Keratinocyte (primary cell): ENCODE measurements around the gene EXOC3. TPM values are rescaled to one million over a fixed set of nuclear protein-coding genes. Genes with fewer than 3 reads are reported as not detected.

Experiments
- DNase-seq: peaks from one replicate; pipeline ENCODE4 v3.0.0-alpha.2; 2011; ENCODE audit warnings: low read depth, missing footprints, low spot score
- FAIRE-seq: peaks from 2 replicates; lab custom pipeline; 2011; peaks lifted over from hg19 to GRCh38; lab: Jason Lieb, UNC
- H2AFZ ChIP-seq: 2 replicates; pipeline ENCODE4 v1.6.0; 2012; ENCODE audit warnings: low read length, control low read depth, inconsistent platforms; ENCODE audit not compliant: control insufficient read depth
- H3K27ac ChIP-seq: 2 replicates; pipeline ENCODE4 v1.5.1; 2011; ENCODE audit warnings: low read length; ENCODE audit not compliant: control insufficient read depth, insufficient read depth
- H3K27me3 ChIP-seq: 3 replicates; pipeline ENCODE4 v1.6.0; 2011; ENCODE audit warnings: low read length; ENCODE audit not compliant: control insufficient read depth, insufficient read depth; ENCODE audit errors: extremely low read depth
- H3K36me3 ChIP-seq, 2 experiments: 2 replicates in 1 of 2; 3 replicates in 1 of 2; pipeline ENCODE4 v1.5.1; 2011; ENCODE audit warnings: low read length in 2 of 2, mild to moderate bottlenecking in 1 of 2; ENCODE audit not compliant: control insufficient read depth in 2 of 2, insufficient read depth in 2 of 2; ENCODE audit errors: extremely low read depth in 1 of 2
- H3K4me1 ChIP-seq: 3 replicates; pipeline ENCODE4 v1.5.1; 2011; ENCODE audit warnings: low read length; ENCODE audit not compliant: control insufficient read depth, insufficient read depth; ENCODE audit errors: extremely low read depth
- H3K4me2 ChIP-seq: 3 replicates; pipeline ENCODE4 v1.6.0; 2011; ENCODE audit warnings: low read depth, low read length; ENCODE audit not compliant: control insufficient read depth, insufficient read depth; ENCODE audit errors: extremely low read depth
- H3K4me3 ChIP-seq, 3 experiments: fragments of 200-600 bp in 1 of 3; sonication (generic) in 1 of 3; 2 replicates in 2 of 3; 3 replicates in 1 of 3; pipeline ENCODE4 v1.5.1; 2011 to 2016; ENCODE audit warnings: low read length in 3 of 3, mild to moderate bottlenecking in 3 of 3, control low read depth in 2 of 3, inconsistent platforms in 1 of 3, low read depth in 1 of 3, mixed read lengths in 1 of 3, mixed run types in 1 of 3, moderate library complexity in 1 of 3; ENCODE audit not compliant: control insufficient read depth in 2 of 3, insufficient read depth in 2 of 3; ENCODE audit errors: extremely low read depth in 1 of 3
- H3K79me2 ChIP-seq: 2 replicates; pipeline ENCODE4 v1.6.0; 2012; ENCODE audit warnings: low read length; ENCODE audit not compliant: control insufficient read depth, insufficient read depth
- H3K9ac ChIP-seq: 3 replicates; pipeline ENCODE4 v1.6.0; 2011; ENCODE audit warnings: low read length; ENCODE audit not compliant: control insufficient read depth, insufficient read depth; ENCODE audit errors: extremely low read depth
- H3K9me1 ChIP-seq: 3 replicates; pipeline ENCODE4 v1.6.0; 2011; ENCODE audit warnings: low read length; ENCODE audit not compliant: control insufficient read depth, insufficient read depth; ENCODE audit errors: extremely low read depth
- H3K9me3 ChIP-seq: 2 replicates; pipeline ENCODE4 v1.5.1; 2012; ENCODE audit warnings: low read depth, low read length; ENCODE audit not compliant: control insufficient read depth
- H4K20me1 ChIP-seq: 3 replicates; pipeline ENCODE4 v1.6.0; 2011; ENCODE audit warnings: low read length; ENCODE audit not compliant: control insufficient read depth, insufficient read depth; ENCODE audit errors: extremely low read depth
- EZH2 ChIP-seq: IDR thresholded peaks from one replicate; pipeline ENCODE4 v1.6.1; 2012; ENCODE audit warnings: inconsistent platforms, mild to moderate bottlenecking, low read length, moderate library complexity
- dilution Hi-C: fragments of 300-500 bp; cut with MboI; formaldehyde crosslinking; loops from one replicate; pipeline ENCODE4 v1.7.0; 2020; ENCODE audit warnings: low sequenced_read_pairs; ENCODE audit not compliant: extremely low pct_ligation_motif_present
- polyA plus RNA-seq, 5 experiments: library from polyadenylated mRNA; depleted of rRNA in 3 of 5; stranded (reverse) in 3 of 5; stranded (forward) in 1 of 5; unstranded in 1 of 5; fragments of >200 nt; gene quantifications; 1 replicate in 1 of 5; 2 replicates in 3 of 5; 3 replicates in 1 of 5; pipeline versions ENCODE4 v1.2.1 to v1.2.3, GENCODE V29; 2011 to 2012; ENCODE audit warnings: missing spikeins in 2 of 5, low read depth in 1 of 5, low replicate concordance in 1 of 5
- TF ChIP-seq, protein P1 (sequence below), 3 experiments: IDR thresholded peaks in 1 of 3; conservative IDR thresholded peaks in 1 of 3; optimal IDR thresholded peaks in 1 of 3; 2 replicates in 2 of 3; 3 replicates in 1 of 3; pipeline versions ENCODE3 to v1.5.1; 2011; ENCODE audit warnings: low read length in 3 of 3, mild to moderate bottlenecking in 3 of 3, moderate library complexity in 2 of 3, control low read depth in 1 of 3, inconsistent platforms in 1 of 3; ENCODE audit not compliant: insufficient read depth in 2 of 3; ENCODE audit errors: extremely low read depth in 1 of 3

The EXOC3 gene
- polyA plus RNA-seq, 1 donor (not counting 4 experiments of a cell fraction or from before 2014, with no cell fraction given) = 14.2 TPM

DNA sequence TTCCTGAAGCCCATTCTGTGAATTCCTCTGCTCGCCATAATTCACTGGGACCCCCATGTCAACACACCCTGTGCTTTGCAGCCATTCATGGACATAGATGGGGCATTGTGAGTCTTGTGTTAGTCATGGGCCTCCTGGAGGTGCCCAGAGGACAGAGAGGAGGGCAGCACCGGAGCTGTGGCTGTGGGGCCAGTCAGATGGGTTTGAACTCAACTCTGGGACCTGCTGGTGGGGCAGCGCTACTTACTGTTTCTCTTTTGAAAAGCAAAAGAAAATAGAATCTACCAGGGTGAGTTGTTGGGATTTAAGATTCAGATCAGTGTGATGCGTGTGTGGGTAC is 11.3 kb upstream of the EXOC3 start:
- Histone ChIP-seq H3K9me3 (no peaks in the 10 kb centered on the region), H3K27ac (no peak overlapping the region), H3K27me3 (no peaks in the 10 kb centered on the region), H3K4me3 (no peak overlapping the region), H3K9me1 (no peaks in the 10 kb centered on the region), H4K20me1 (no peaks in the 10 kb centered on the region), H3K4me1 (peaks cover 4% of the 10 kb centered on the region), H3K79me2 (no peaks in the 10 kb centered on the region), H2AFZ (no peak overlapping the region), H3K9ac (no peak overlapping the region), H3K4me2 (no peak overlapping the region), H3K36me3 (no peaks in the 10 kb centered on the region)
- no peak for TF ChIP-seq EZH2
- TF ChIP-seq, protein P1, sequence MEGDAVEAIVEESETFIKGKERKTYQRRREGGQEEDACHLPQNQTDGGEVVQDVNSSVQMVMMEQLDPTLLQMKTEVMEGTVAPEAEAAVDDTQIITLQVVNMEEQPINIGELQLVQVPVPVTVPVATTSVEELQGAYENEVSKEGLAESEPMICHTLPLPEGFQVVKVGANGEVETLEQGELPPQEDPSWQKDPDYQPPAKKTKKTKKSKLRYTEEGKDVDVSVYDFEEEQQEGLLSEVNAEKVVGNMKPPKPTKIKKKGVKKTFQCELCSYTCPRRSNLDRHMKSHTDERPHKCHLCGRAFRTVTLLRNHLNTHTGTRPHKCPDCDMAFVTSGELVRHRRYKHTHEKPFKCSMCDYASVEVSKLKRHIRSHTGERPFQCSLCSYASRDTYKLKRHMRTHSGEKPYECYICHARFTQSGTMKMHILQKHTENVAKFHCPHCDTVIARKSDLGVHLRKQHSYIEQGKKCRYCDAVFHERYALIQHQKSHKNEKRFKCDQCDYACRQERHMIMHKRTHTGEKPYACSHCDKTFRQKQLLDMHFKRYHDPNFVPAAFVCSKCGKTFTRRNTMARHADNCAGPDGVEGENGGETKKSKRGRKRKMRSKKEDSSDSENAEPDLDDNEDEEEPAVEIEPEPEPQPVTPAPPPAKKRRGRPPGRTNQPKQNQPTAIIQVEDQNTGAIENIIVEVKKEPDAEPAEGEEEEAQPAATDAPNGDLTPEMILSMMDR (optimal IDR thresholded peaks at IDR 0.05 in 1 of 3, IDR thresholded peaks at IDR 0.05 in 1 of 3, conservative IDR thresholded peaks at IDR 0.05 in 1 of 3; ENCODE audit: extremely low read depth in 1 of 3, insufficient read depth in 2 of 3, low read length in 3 of 3) = no peak
- FAIRE-seq = no peak
- DNase-seq = no peak
- dilution Hi-C loops = no loop called here

DNA sequence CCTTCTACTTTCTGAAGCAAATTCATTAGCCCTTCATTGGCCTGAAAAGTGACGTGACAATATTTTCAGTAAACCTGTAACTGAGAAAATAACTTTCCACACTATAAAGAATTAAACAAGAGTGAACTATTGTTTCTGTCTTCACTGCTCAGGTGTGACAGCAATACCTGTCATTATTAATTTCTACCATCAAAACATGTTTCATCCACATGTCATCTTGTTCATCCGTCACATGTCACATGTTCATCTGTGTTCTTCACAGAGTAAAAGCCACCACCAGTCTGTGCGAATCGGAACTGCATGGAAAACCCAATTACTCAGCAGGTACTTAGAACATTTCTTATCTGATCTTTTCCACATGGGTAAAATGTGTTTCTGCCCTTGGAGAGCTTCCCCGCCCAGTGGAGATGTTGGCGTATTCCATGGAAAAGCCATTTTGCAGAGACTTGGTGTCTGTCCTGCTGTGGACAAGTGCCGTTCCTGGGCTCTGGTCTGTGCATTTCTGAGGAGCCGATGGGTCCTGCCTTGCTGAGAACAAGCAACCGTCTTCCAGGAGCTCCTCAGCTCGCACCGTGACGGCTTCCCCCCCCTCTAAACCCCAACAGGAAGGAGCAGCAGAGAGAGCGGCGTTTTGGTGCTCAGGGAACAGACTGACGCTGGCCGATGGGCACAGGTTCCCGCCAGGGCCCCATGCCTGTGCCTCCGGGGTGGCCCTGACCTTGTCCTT is 10.6 kb upstream of the EXOC3 start:
- Histone ChIP-seq H3K9me3 (no peaks in the 10 kb centered on the region), H3K9ac (no peak overlapping the region), H3K36me3 (no peaks in the 10 kb centered on the region), H3K4me2 (no peak overlapping the region), H3K4me1 (peaks cover 4% of the 10 kb centered on the region), H2AFZ (no peak overlapping the region), H3K79me2 (no peaks in the 10 kb centered on the region), H3K27ac (no peak overlapping the region), H3K9me1 (no peaks in the 10 kb centered on the region), H3K27me3 (no peaks in the 10 kb centered on the region), H3K4me3 (no peak overlapping the region), H4K20me1 (no peaks in the 10 kb centered on the region)
- TF ChIP-seq EZH2 = no peak
- TF ChIP-seq, protein P1 (optimal IDR thresholded peaks at IDR 0.05 in 1 of 3, IDR thresholded peaks at IDR 0.05 in 1 of 3, conservative IDR thresholded peaks at IDR 0.05 in 1 of 3; ENCODE audit: extremely low read depth in 1 of 3, insufficient read depth in 2 of 3, low read length in 3 of 3) = no peak
- dilution Hi-C loops = no loop called here
- no peak for DNase-seq
- FAIRE-seq = no peak
